GM12878 (cell line): ENCODE results near the gene MEN1.

ENCODE experiments used
- CHD4 ChIP-seq: fragments of 200-600 bp; sonication (generic); IDR thresholded peaks from 2 replicates; pipeline ENCODE4 v1.6.1; 2016; ENCODE audit warnings: mild to moderate bottlenecking
- E2F4 ChIP-seq: IDR thresholded peaks from 2 replicates; pipeline ENCODE4 v1.6.1; 2012; ENCODE audit warnings: low read depth, low read length, improper control_type of control experiment
- JUND ChIP-seq: IDR thresholded peaks from 2 replicates; pipeline ENCODE4 v1.6.1; 2012; ENCODE audit warnings: low read depth, mild to moderate bottlenecking, low read length, improper control_type of control experiment, moderate library complexity
- RFX5 ChIP-seq: IDR thresholded peaks from 2 replicates; pipeline ENCODE4 v1.6.1; 2011; ENCODE audit warnings: low read depth, low read length, improper control_type of control experiment

- TF ChIP-seq E2F4 (no peak), CHD4 (no peak), RFX5 (no peak), JUND (no peak)
Measured at GRCh38 chr11:64839335-64839734, 29.0 kb upstream of the MEN1 start.
